Measurements from ENCODE around the gene BBS1.

BBS1 gene

GRCh38 chr11:66529655-66530054, 19.2 kb downstream of the BBS1 start:
- Histone ChIP-seq H3K27ac (ENCODE audit: extremely low read depth, low read depth, low read length) (no peak overlapping the region), H3K4me1 (ENCODE audit: control insufficient read depth, insufficient read depth, low read length) (no peaks in the 10 kb centered on the region), H3K4me3 (ENCODE audit: low read depth, low read length) (no peak overlapping the region), H3K36me3 (ENCODE audit: control insufficient read depth in 2 of 2, insufficient read depth in 1 of 2, low read length in 2 of 2) (peaks cover 0 to 31% of the 10 kb centered on the region in 2 experiments; a peak in 2 of 3 replicates), H3K9me3 (ENCODE audit: control insufficient read depth, insufficient read depth, low read depth, low read length) (no peaks in the 10 kb centered on the region)
- TF ChIP-seq PBX3 (CRISPR knock-in tag; IDR thresholded peaks at IDR 0.05) = no peak
- no peak for TF ChIP-seq ZEB2 (tag by site-specific recombination; IDR thresholded peaks at IDR 0.05)
- TF ChIP-seq ZNF366 (tag by site-specific recombination; conservative IDR thresholded peaks at IDR 0.05) = no peak
- TF ChIP-seq ZNF704 (tag by site-specific recombination; IDR thresholded peaks at IDR 0.05) = no peak
- TF ChIP-seq ELK4 (IDR thresholded peaks at IDR 0.05; ENCODE audit: borderline replicate concordance, low read depth, low read length) = no peak
- ChIA-PET CTCF (interaction anchor here (0.7 kb wide), 1 partner anchor 351 kb away, joined by 3 read pairs; no protein-coding TSS in a partner anchor), POLR2A (no interaction called here)

- Histone ChIP-seq H3K4me3 (ENCODE audit: low read depth, low read length) (no peak overlapping the region), H3K4me1 (ENCODE audit: control insufficient read depth, insufficient read depth, low read length) (no peaks in the 10 kb centered on the region), H3K9me3 (ENCODE audit: control insufficient read depth, insufficient read depth, low read depth, low read length) (no peaks in the 10 kb centered on the region), H3K36me3 (ENCODE audit: control insufficient read depth in 2 of 2, insufficient read depth in 1 of 2, low read length in 2 of 2) (peaks cover 0 to 34% of the 10 kb centered on the region in 2 experiments; a peak in 2 of 3 replicates), H3K27ac (ENCODE audit: extremely low read depth, low read depth, low read length) (no peak overlapping the region)
- POLR2A ChIA-PET = interaction anchor here (1.6 kb wide), 1 partner anchor 15 kb away, joined by 5 read pairs; the partner anchor contains the start of gene ZDHHC24
- TF ChIP-seq ZNF354C (tag by site-specific recombination; IDR thresholded peaks at IDR 0.05; ENCODE audit: borderline replicate concordance, low read depth) (no peak), ZIC2 (tag by site-specific recombination; IDR thresholded peaks at IDR 0.05) (peak; percentile 54)
- CTCF ChIA-PET = no interaction called here
These were observed 20.7 kb downstream of the BBS1 start for GRCh38 chr11:66530927-66531709.

GRCh38 chr11:66531841-66532240, 21.4 kb downstream of the BBS1 start:
- Histone ChIP-seq H3K9me3 (ENCODE audit: control insufficient read depth, insufficient read depth, low read depth, low read length) (no peaks in the 10 kb centered on the region), H3K27ac (ENCODE audit: extremely low read depth, low read depth, low read length) (no peak overlapping the region), H3K36me3 (ENCODE audit: control insufficient read depth in 2 of 2, insufficient read depth in 1 of 2, low read length in 2 of 2) (peaks cover 0 to 31% of the 10 kb centered on the region in 2 experiments; a peak in 2 of 3 replicates), H3K4me3 (ENCODE audit: low read depth, low read length) (no peak overlapping the region), H3K4me1 (ENCODE audit: control insufficient read depth, insufficient read depth, low read length) (no peaks in the 10 kb centered on the region)
- CTCF ChIA-PET = no interaction called here
- POLR2A ChIA-PET = interaction anchor here (1.6 kb wide), 1 partner anchor 14 kb away, joined by 5 read pairs; the partner anchor contains the start of gene ZDHHC24
- TF ChIP-seq ZNF138 (tag by site-specific recombination; IDR thresholded peaks at IDR 0.05; ENCODE audit: borderline replicate concordance) (no peak), ZNF560 (tag by site-specific recombination; IDR thresholded peaks at IDR 0.05; ENCODE audit: borderline replicate concordance) (no peak), ZNF175 (tag by site-specific recombination; IDR thresholded peaks at IDR 0.05) (no peak), MZF1 (tag by site-specific recombination; IDR thresholded peaks at IDR 0.05; ENCODE audit: borderline replicate concordance) (no peak), ZNF391 (tag by site-specific recombination; IDR thresholded peaks at IDR 0.05; ENCODE audit: borderline replicate concordance, low read depth) (no peak), ZNF214 (tag by site-specific recombination; IDR thresholded peaks at IDR 0.05; ENCODE audit: borderline replicate concordance) (no peak), ZNF624 (tag by site-specific recombination; IDR thresholded peaks at IDR 0.05) (no peak), ZXDB (tag by site-specific recombination; IDR thresholded peaks at IDR 0.05) (no peak)

Measured in HEK293 (cell line).